NB4 (cell line): Measurements from ENCODE around the gene CPA5.
"Not testable (repeated sequence)": the region's sequence is repeated elsewhere in the genome, so short reads cannot be mapped to it uniquely, and the experiment has no call there.

ENCODE experiments used
- MYC ChIP-seq: IDR thresholded peaks from 2 replicates; pipeline ENCODE4 v1.6.1; 2011; ENCODE audit warnings: low read depth, low read length
- POLR2A ChIP-seq: IDR thresholded peaks from 2 replicates; pipeline ENCODE4 v1.6.1; 2011; ENCODE audit warnings: mild to moderate bottlenecking; ENCODE audit not compliant: insufficient read length; ENCODE audit errors: extremely low read depth
- TF ChIP-seq, protein P1 (sequence below): IDR thresholded peaks from one replicate; pipeline ENCODE4 v1.5.1; 2012; ENCODE audit warnings: low read depth, low read length
- TF ChIP-seq, protein P2 (sequence below): IDR thresholded peaks from 2 replicates; pipeline ENCODE4 v1.6.1; 2011; ENCODE audit warnings: low read depth, low read length

DNA sequence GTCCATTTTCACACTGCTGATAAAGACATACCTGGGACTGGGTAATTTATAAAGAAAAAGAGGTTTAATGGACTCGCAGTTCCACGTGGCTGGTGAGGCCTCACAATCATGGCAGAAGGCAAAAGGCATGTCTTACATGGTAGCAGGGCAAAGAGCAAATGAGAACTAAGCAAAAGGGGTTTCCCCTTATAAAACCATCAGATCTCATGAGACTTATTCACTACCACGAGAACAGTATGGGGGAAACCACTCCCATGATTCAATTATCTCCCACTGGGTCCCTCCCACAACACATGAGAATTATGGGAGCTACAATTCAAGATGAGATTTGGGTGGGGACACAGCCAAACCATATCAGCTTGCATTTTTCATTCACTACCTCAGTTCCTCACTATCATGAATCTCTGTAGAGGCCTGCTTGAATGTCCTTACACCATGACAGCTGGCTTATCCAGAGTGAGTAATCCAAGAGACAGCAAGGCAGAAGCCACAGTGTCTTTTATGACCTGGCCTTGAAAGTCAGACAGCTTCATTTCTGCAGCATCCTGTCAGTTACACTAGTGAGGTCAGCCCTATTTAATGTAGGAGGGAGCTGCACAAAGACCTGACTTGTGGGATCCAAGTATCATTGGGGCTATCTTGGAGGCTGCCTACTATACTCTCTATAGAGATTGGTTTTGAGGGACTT, 22.9 kb upstream of the CPA5 start:
- not testable (repeated sequence) for TF ChIP-seq POLR2A, MYC
- TF ChIP-seq, protein P1, sequence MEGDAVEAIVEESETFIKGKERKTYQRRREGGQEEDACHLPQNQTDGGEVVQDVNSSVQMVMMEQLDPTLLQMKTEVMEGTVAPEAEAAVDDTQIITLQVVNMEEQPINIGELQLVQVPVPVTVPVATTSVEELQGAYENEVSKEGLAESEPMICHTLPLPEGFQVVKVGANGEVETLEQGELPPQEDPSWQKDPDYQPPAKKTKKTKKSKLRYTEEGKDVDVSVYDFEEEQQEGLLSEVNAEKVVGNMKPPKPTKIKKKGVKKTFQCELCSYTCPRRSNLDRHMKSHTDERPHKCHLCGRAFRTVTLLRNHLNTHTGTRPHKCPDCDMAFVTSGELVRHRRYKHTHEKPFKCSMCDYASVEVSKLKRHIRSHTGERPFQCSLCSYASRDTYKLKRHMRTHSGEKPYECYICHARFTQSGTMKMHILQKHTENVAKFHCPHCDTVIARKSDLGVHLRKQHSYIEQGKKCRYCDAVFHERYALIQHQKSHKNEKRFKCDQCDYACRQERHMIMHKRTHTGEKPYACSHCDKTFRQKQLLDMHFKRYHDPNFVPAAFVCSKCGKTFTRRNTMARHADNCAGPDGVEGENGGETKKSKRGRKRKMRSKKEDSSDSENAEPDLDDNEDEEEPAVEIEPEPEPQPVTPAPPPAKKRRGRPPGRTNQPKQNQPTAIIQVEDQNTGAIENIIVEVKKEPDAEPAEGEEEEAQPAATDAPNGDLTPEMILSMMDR: not testable (repeated sequence)
- TF ChIP-seq, protein P2, sequence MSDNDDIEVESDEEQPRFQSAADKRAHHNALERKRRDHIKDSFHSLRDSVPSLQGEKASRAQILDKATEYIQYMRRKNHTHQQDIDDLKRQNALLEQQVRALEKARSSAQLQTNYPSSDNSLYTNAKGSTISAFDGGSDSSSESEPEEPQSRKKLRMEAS: not testable (repeated sequence)
